ENCODE measurements around the gene ADCY5.

ADCY5 gene

GRCh38 chr3:123286308-123287023, 162.4 kb downstream of the ADCY5 start:
- H2BK15ac ChIP-seq (replicated peaks; ENCODE audit: low read depth) = no peak overlapping the region

DNA sequence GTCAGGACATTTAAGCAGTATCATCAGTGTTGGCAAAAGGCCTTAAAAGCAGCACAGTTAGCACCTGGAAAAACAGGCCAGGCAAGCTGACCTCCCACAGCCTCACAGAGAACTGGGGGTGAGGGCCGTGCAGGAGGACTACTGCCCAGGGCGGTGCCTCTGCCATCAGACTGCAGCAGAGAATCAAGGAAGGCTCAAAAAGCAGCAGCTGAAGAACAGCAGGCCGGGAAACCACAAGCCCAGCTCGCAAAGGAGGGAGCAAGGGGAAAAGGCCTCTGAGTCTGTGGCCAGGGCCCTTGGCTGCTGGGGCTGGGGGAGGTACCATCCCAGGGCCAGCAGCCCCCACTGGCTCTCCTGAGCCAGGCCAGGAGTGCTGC, 163.0 kb downstream of the ADCY5 start:
- H3K4me2 ChIP-seq (ENCODE audit: low read length) = no peak overlapping the region
- WGBS (ENCODE audit: extremely low coverage, insufficient coverage, low lambda C conversion rate) = no CpG with 5 or more reads among the region's 4 CpGs
- H4K8ac ChIP-seq (ENCODE audit: low read depth, low read length) = no peak overlapping the region
- H3K9ac ChIP-seq (ENCODE audit: low read length) = no peak overlapping the region
- H3K4me3 ChIP-seq (ENCODE audit: low read length) = no peak overlapping the region
- no peaks in the 10 kb centered on the region for H3K4me1 ChIP-seq (ENCODE audit: control insufficient read depth, low read depth, low read length)
- H3K27me3 ChIP-seq (ENCODE audit: insufficient read depth, low read length, poor library complexity) = no peaks in the 10 kb centered on the region
- H3K56ac ChIP-seq (ENCODE audit: low read length) = no peak overlapping the region
- no peak overlapping the region for H2BK15ac ChIP-seq (replicated peaks; ENCODE audit: low read depth)
- no peak overlapping the region for H3K4ac ChIP-seq (ENCODE audit: low read depth, low read length)
- H3K18ac ChIP-seq (ENCODE audit: low read length) = no peak overlapping the region
- no peak overlapping the region for H2BK5ac ChIP-seq (ENCODE audit: low read length)
- DNase-seq = no peak
- H2BK120ac ChIP-seq (ENCODE audit: low read depth, low read length) = no peak overlapping the region
- H3K79me1 ChIP-seq (ENCODE audit: low read length) = no peaks in the 10 kb centered on the region
- H4K5ac ChIP-seq (ENCODE audit: low read length) = no peak overlapping the region
- H3K36me3 ChIP-seq (ENCODE audit: control insufficient read depth, insufficient read depth, low read length) = no peaks in the 10 kb centered on the region
- H3K79me2 ChIP-seq (ENCODE audit: control insufficient read depth, insufficient read depth, low read length) = no peaks in the 10 kb centered on the region
- no peak overlapping the region for H2AK5ac ChIP-seq (ENCODE audit: low read length)
- no peak overlapping the region for H3K27ac ChIP-seq (ENCODE audit: low read depth, low read length)
- no peak overlapping the region for H3K23ac ChIP-seq (ENCODE audit: low read length)

More at GRCh38 chr3:123286308-123287023, 162.4 kb downstream of the ADCY5 start:
- Histone ChIP-seq H3K36me3 (ENCODE audit: control insufficient read depth, insufficient read depth, low read length) (no peaks in the 10 kb centered on the region), H2AK5ac (ENCODE audit: low read length) (no peak overlapping the region), H3K79me2 (ENCODE audit: control insufficient read depth, insufficient read depth, low read length) (no peaks in the 10 kb centered on the region), H3K79me1 (ENCODE audit: low read length) (no peaks in the 10 kb centered on the region), H3K18ac (ENCODE audit: low read length) (no peak overlapping the region), H3K23ac (ENCODE audit: low read length) (no peak overlapping the region), H3K9ac (ENCODE audit: low read length) (no peak overlapping the region), H3K27ac (ENCODE audit: low read depth, low read length) (no peak overlapping the region), H3K4me1 (ENCODE audit: control insufficient read depth, low read depth, low read length) (no peaks in the 10 kb centered on the region), H2BK120ac (ENCODE audit: low read depth, low read length) (no peak overlapping the region), H4K8ac (ENCODE audit: low read depth, low read length) (no peak overlapping the region), H3K4ac (ENCODE audit: low read depth, low read length) (no peak overlapping the region), H3K56ac (ENCODE audit: low read length) (no peak overlapping the region), H3K27me3 (ENCODE audit: insufficient read depth, low read length, poor library complexity) (no peaks in the 10 kb centered on the region), H4K5ac (ENCODE audit: low read length) (no peak overlapping the region), H2BK5ac (ENCODE audit: low read length) (no peak overlapping the region), H3K4me3 (ENCODE audit: low read length) (no peak overlapping the region), H3K4me2 (ENCODE audit: low read length) (no peak overlapping the region)
- no CpG with 5 or more reads among the region's 16 CpGs for WGBS (ENCODE audit: extremely low coverage, insufficient coverage, low lambda C conversion rate)
- DNase-seq = peak; percentile 88

DNA sequence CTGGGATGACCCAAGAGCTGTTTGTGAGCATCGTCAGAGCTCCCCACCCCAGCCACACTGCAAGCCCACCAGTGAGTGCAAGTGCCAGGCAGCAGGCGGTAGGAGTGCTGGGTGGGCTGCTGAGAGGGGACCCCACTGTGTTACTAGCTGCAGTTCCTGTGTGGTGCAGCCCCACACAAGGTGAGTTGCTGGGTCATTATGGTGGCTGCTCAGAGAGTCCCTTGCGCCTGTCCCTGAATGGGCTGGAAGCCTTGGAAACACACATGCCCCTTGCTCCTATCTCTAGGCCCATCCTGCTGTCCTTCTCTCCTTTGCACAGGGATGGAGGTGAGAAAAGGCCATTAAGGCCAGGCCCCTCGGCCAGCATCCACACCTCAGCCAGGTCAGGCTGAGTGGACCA, 163.4 kb downstream of the ADCY5 start:
- Histone ChIP-seq H3K27me3 (ENCODE audit: insufficient read depth, low read length, poor library complexity) (no peaks in the 10 kb centered on the region), H3K18ac (ENCODE audit: low read length) (no peak overlapping the region), H2BK5ac (ENCODE audit: low read length) (no peak overlapping the region), H3K56ac (ENCODE audit: low read length) (no peak overlapping the region), H3K9ac (ENCODE audit: low read length) (no peak overlapping the region), H3K4me1 (ENCODE audit: control insufficient read depth, low read depth, low read length) (no peaks in the 10 kb centered on the region), H3K27ac (ENCODE audit: low read depth, low read length) (no peak overlapping the region), H4K5ac (ENCODE audit: low read length) (no peak overlapping the region), H2BK15ac (replicated peaks; ENCODE audit: low read depth) (no peak overlapping the region), H4K8ac (ENCODE audit: low read depth, low read length) (no peak overlapping the region), H3K23ac (ENCODE audit: low read length) (no peak overlapping the region), H3K79me1 (ENCODE audit: low read length) (no peaks in the 10 kb centered on the region), H2BK120ac (ENCODE audit: low read depth, low read length) (no peak overlapping the region), H3K79me2 (ENCODE audit: control insufficient read depth, insufficient read depth, low read length) (no peaks in the 10 kb centered on the region), H3K4ac (ENCODE audit: low read depth, low read length) (no peak overlapping the region), H3K36me3 (ENCODE audit: control insufficient read depth, insufficient read depth, low read length) (no peaks in the 10 kb centered on the region), H3K4me3 (ENCODE audit: low read length) (no peak overlapping the region), H3K4me2 (ENCODE audit: low read length) (no peak overlapping the region), H2AK5ac (ENCODE audit: low read length) (no peak overlapping the region)
- no peak for DNase-seq
- no CpG with 5 or more reads among the region's 4 CpGs for WGBS (ENCODE audit: extremely low coverage, insufficient coverage, low lambda C conversion rate)

DNA sequence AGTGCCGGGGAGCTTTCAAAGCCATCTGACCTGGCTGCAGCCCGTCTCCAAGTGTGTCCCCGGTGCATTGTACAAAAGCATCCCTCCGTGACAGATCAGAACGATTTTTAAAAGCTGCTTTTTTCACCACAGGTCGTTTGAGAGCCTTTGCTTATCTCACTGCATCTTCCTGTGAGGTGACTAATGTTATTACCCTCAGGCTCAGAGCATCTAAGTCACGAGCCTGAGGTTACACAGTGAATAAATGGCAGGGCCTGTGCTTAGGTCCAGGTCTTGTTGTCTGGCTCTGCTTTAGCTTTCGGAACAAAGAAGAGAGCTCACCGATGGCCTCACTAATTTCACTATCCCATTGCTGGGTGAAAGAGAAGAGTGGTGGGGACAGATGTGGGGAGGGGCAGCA, 163.8 kb downstream of the ADCY5 start:
- no peaks in the 10 kb centered on the region for H3K27me3 ChIP-seq (ENCODE audit: insufficient read depth, low read length, poor library complexity)
- H3K79me1 ChIP-seq (ENCODE audit: low read length) = no peaks in the 10 kb centered on the region
- H3K9ac ChIP-seq (ENCODE audit: low read length) = no peak overlapping the region
- H3K4me2 ChIP-seq (ENCODE audit: low read length) = no peak overlapping the region
- H2BK5ac ChIP-seq (ENCODE audit: low read length) = no peak overlapping the region
- DNase-seq = no peak
- no peak overlapping the region for H3K4me3 ChIP-seq (ENCODE audit: low read length)
- no peak overlapping the region for H3K23ac ChIP-seq (ENCODE audit: low read length)
- no peak overlapping the region for H4K8ac ChIP-seq (ENCODE audit: low read depth, low read length)
- H3K18ac ChIP-seq (ENCODE audit: low read length) = no peak overlapping the region
- no CpG with 5 or more reads among the region's 9 CpGs for WGBS (ENCODE audit: extremely low coverage, insufficient coverage, low lambda C conversion rate)
- no peak overlapping the region for H2BK120ac ChIP-seq (ENCODE audit: low read depth, low read length)
- no peak overlapping the region for H2AK5ac ChIP-seq (ENCODE audit: low read length)
- no peak overlapping the region for H4K5ac ChIP-seq (ENCODE audit: low read length)
- no peak overlapping the region for H3K4ac ChIP-seq (ENCODE audit: low read depth, low read length)
- H3K79me2 ChIP-seq (ENCODE audit: control insufficient read depth, insufficient read depth, low read length) = no peaks in the 10 kb centered on the region
- H3K4me1 ChIP-seq (ENCODE audit: control insufficient read depth, low read depth, low read length) = no peaks in the 10 kb centered on the region
- no peak overlapping the region for H3K56ac ChIP-seq (ENCODE audit: low read length)
- no peak overlapping the region for H2BK15ac ChIP-seq (replicated peaks; ENCODE audit: low read depth)
- H3K27ac ChIP-seq (ENCODE audit: low read depth, low read length) = no peak overlapping the region
- H3K36me3 ChIP-seq (ENCODE audit: control insufficient read depth, insufficient read depth, low read length) = no peaks in the 10 kb centered on the region

- Histone ChIP-seq H3K27me3 (ENCODE audit: insufficient read depth, low read length, poor library complexity) (no peaks in the 10 kb centered on the region), H2BK5ac (ENCODE audit: low read length) (no peak overlapping the region), H3K18ac (ENCODE audit: low read length) (no peak overlapping the region), H3K4me1 (ENCODE audit: control insufficient read depth, low read depth, low read length) (no peaks in the 10 kb centered on the region), H3K79me2 (ENCODE audit: control insufficient read depth, insufficient read depth, low read length) (no peaks in the 10 kb centered on the region), H2AK5ac (ENCODE audit: low read length) (no peak overlapping the region), H3K4me2 (ENCODE audit: low read length) (no peak overlapping the region), H3K36me3 (ENCODE audit: control insufficient read depth, insufficient read depth, low read length) (no peaks in the 10 kb centered on the region), H2BK15ac (replicated peaks; ENCODE audit: low read depth) (no peak overlapping the region), H3K4ac (ENCODE audit: low read depth, low read length) (no peak overlapping the region), H3K27ac (ENCODE audit: low read depth, low read length) (no peak overlapping the region), H4K8ac (ENCODE audit: low read depth, low read length) (no peak overlapping the region), H4K5ac (ENCODE audit: low read length) (no peak overlapping the region), H3K79me1 (ENCODE audit: low read length) (no peaks in the 10 kb centered on the region), H3K4me3 (ENCODE audit: low read length) (no peak overlapping the region), H3K56ac (ENCODE audit: low read length) (no peak overlapping the region), H3K9ac (ENCODE audit: low read length) (no peak overlapping the region), H3K23ac (ENCODE audit: low read length) (no peak overlapping the region), H2BK120ac (ENCODE audit: low read depth, low read length) (no peak overlapping the region)
- WGBS (ENCODE audit: extremely low coverage, insufficient coverage, low lambda C conversion rate) = no CpG with 5 or more reads among the region's 18 CpGs
- DNase-seq = no peak
These were observed 164.4 kb downstream of the ADCY5 start for GRCh38 chr3:123284399-123285010.
